ENCODE measurements around the gene CNPY1.
"Not testable (repeated sequence)": the region's sequence is repeated elsewhere in the genome, so short reads cannot be mapped to it uniquely, and the experiment has no call there.

CNPY1 gene

DNA sequence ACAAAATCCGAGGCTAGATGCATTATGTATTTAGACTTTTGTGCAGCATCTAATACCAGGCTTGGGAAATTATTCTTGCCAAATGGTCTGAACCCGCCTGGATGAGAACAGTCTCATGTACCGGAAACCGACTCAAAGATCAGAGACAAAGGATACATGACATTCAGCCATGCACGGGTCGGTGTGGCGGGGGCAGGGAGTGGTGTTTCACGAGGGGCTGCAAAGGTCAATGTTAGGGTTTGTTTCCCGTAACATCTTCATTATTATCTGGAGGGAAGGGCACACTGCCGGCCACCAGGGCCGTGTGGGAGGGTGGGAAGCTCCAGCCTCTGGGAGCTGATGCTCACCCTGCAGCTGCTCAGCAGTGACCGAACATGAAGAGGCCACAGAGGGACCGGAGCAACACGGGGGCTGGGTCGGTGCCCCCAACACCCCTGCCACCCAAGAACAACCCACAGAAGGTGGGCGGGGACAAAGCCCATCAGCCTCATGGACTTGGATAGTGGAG lies 23.1 kb downstream of the CNPY1 start:
- TF ChIP-seq, protein P1, sequence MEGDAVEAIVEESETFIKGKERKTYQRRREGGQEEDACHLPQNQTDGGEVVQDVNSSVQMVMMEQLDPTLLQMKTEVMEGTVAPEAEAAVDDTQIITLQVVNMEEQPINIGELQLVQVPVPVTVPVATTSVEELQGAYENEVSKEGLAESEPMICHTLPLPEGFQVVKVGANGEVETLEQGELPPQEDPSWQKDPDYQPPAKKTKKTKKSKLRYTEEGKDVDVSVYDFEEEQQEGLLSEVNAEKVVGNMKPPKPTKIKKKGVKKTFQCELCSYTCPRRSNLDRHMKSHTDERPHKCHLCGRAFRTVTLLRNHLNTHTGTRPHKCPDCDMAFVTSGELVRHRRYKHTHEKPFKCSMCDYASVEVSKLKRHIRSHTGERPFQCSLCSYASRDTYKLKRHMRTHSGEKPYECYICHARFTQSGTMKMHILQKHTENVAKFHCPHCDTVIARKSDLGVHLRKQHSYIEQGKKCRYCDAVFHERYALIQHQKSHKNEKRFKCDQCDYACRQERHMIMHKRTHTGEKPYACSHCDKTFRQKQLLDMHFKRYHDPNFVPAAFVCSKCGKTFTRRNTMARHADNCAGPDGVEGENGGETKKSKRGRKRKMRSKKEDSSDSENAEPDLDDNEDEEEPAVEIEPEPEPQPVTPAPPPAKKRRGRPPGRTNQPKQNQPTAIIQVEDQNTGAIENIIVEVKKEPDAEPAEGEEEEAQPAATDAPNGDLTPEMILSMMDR (IDR thresholded peaks at IDR 0.05; ENCODE audit: insufficient read depth, low read length, poor library complexity, severe bottlenecking): no peak
- no peak for DNase-seq (ENCODE audit: extremely low read depth, insufficient read length)
- Histone ChIP-seq H3K27me3 (replicated peaks; ENCODE audit: control insufficient read depth, insufficient read depth, low read length) (peaks cover 2% of the 10 kb centered on the region), H3K4me3 (replicated peaks; ENCODE audit: low read depth, low read length) (no peak overlapping the region), H3K36me3 (ENCODE audit: control insufficient read depth, insufficient read depth, low read length) (no peaks in the 10 kb centered on the region)

DNA sequence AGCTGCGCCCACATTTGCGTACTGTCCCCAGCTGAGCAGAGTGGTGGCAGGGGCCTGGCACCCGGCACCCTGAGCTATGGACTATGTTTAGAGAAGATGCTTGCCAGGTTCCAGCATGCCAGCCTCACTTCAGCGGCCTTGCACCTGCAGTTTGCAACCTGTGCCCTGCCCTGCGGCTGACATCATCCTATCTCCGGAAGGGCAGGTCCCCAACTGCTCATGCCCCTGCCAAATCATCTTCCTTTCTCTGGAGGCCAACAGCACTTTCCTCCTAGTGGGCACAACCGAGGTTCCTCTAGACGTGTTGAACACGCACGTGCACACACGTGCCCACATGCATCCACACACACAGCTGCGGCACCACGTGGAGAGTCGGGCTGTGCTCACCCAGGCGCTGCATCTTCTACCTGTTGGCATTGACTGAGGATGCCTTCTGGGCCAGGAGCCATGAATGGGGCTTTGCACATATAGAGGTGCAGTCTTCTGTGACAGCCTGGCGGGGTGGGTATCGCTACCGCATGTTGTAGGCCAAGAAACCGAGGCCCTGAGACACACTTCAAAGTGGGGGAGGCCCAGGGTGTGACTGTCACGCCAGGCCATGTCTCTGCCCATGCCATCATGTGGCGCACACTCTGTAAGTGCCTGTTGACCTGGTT lies 24.5 kb downstream of the CNPY1 start:
- peaks cover 3% of the 10 kb centered on the region for H3K27me3 ChIP-seq (replicated peaks; ENCODE audit: control insufficient read depth, insufficient read depth, low read length)

DNA sequence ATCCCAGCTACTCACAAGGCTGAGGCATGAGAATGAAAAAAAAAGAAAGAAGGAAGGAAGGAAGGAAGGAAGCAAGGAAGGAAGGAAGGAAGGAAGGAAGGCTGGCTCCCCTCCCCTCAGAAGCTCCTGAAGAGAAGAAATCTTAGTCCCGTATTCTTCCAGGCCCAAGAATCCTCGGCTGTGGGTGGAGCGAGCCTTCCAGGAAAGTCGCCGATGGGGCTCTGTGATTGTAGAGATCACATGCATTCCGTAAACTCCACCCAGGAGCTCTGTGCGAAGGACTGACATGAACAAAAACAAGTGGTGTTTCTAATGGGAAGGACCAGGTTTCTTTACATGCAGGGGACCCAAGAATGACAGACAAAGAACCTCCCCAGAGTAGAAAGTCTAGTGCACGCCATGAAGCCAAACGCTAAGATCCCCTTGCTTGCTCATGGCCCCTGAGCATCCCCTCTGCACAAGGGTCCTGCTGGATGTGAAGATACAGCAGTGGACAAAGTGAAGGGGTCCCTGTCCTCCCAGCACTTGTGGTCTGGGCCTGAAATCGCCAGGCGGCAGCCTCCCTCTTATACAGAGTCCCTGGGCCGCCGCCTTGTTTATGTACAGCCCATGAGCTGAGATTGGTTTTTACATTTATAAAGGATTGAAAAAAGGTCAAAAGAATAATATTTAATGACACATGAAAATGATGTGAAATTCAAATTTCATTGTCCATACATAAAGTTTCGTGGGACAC lies 25.2 kb downstream of the CNPY1 start:
- Histone ChIP-seq H3K36me3 (ENCODE audit: control insufficient read depth, insufficient read depth, low read length) (no peaks in the 10 kb centered on the region), H3K4me3 (replicated peaks; ENCODE audit: low read depth, low read length) (no peak overlapping the region), H3K27me3 (replicated peaks; ENCODE audit: control insufficient read depth, insufficient read depth, low read length) (peaks cover 3% of the 10 kb centered on the region)
- no peak for DNase-seq (ENCODE audit: extremely low read depth, insufficient read length)
- TF ChIP-seq, protein P1 (IDR thresholded peaks at IDR 0.05; ENCODE audit: insufficient read depth, low read length, poor library complexity, severe bottlenecking): no peak

More for the DNA sequence above, 24.5 kb downstream of the CNPY1 start:
- TF ChIP-seq, protein P1 (IDR thresholded peaks at IDR 0.05; ENCODE audit: insufficient read depth, low read length, poor library complexity, severe bottlenecking): no peak
- DNase-seq (ENCODE audit: extremely low read depth, insufficient read length): no peak
- Histone ChIP-seq H3K4me3 (replicated peaks; ENCODE audit: low read depth, low read length) (no peak overlapping the region), H3K36me3 (ENCODE audit: control insufficient read depth, insufficient read depth, low read length) (no peaks in the 10 kb centered on the region)

DNA sequence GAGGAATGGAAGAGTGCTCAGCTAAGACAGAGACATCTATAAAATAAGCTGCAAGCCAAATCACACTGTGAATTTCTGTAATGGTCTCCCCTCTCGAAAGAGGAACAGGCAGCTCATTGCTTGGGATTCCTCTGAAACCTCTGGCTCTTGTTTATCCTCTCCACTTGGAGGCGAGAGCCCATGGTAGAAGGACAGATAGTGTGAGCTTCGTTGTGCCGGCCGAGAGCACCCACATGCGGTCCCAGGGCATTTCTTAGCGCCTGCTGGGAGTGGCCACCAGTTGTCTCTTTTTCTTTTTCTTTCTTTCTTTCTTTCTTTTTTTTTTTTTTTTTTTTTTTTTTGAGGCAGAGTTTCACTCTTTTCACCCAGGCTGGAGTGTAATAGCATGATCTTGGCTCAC lies 26.2 kb downstream of the CNPY1 start:
- TF ChIP-seq, protein P1 (IDR thresholded peaks at IDR 0.05; ENCODE audit: insufficient read depth, low read length, poor library complexity, severe bottlenecking): no peak
- Histone ChIP-seq H3K4me3 (replicated peaks; ENCODE audit: low read depth, low read length) (no peak overlapping the region), H3K27me3 (replicated peaks; ENCODE audit: control insufficient read depth, insufficient read depth, low read length) (peaks cover 3% of the 10 kb centered on the region), H3K36me3 (ENCODE audit: control insufficient read depth, insufficient read depth, low read length) (no peaks in the 10 kb centered on the region)
- no peak for DNase-seq (ENCODE audit: extremely low read depth, insufficient read length)

DNA sequence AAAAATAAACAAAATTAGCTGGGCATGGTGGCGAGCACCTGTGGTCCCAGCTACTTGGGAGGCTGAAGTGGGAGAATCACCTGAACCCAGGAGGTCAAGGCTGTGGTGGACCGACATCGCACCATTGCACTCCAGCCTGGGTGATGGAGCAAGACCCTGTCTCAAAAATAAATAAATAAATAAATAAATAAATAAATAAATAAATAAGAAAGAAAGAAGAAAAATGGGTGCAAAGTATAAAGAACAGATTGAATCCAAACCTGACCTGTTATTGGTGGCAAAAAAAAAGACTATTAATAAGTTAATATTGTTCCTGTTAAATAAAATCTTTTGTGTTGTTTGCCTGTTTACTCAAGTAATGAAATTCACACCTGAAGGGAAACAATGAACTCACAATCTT lies 27.0 kb downstream of the CNPY1 start:
- not testable (repeated sequence) for H3K36me3 ChIP-seq (ENCODE audit: control insufficient read depth, insufficient read depth, low read length); DNase-seq (ENCODE audit: extremely low read depth, insufficient read length); H3K4me3 ChIP-seq (replicated peaks; ENCODE audit: low read depth, low read length); H3K27me3 ChIP-seq (replicated peaks; ENCODE audit: control insufficient read depth, insufficient read depth, low read length)

DNA sequence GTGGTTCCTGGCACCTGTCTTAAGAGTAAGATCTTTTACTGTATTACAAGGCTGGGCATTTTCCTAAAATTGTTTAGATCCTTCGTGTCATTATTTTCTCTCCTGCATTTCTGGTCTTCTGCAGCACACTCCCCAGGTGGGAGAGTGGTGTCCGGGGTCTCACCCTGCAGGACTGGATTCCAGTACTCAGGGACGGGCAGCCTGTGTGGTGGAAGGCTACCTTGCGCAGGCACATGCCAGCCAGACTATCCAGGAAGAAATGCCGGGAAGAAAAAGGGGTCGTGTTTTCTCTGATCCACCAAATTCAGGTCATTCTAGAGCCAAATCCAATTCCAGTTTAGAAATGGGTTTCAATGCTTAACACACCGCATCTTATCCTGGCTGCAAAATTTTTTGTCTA lies 27.7 kb downstream of the CNPY1 start:
- no peaks in the 10 kb centered on the region for H3K36me3 ChIP-seq (ENCODE audit: control insufficient read depth, insufficient read depth, low read length)
- TF ChIP-seq, protein P1 (IDR thresholded peaks at IDR 0.05; ENCODE audit: insufficient read depth, low read length, poor library complexity, severe bottlenecking): no peak
- no peak overlapping the region for H3K4me3 ChIP-seq (replicated peaks; ENCODE audit: low read depth, low read length)
- peaks cover 1% of the 10 kb centered on the region for H3K27me3 ChIP-seq (replicated peaks; ENCODE audit: control insufficient read depth, insufficient read depth, low read length)
- no peak for DNase-seq (ENCODE audit: extremely low read depth, insufficient read length)
